C4-2B (cell line): ENCODE data around the gene WBP2.
A peak's percentile ranks its signal among the peaks of the same experiment; 100 is the strongest.

Source experiments
- CTCF ChIP-seq: fragments of 450-650 bp; conservative IDR thresholded peaks from 2 replicates; pipeline ENCODE4 v1.5.1; 2017; ENCODE audit warnings: mild to moderate bottlenecking
- ZFX ChIP-seq: fragments of 450-650 bp; IDR thresholded peaks from 2 replicates; pipeline ENCODE4 v1.6.1; 2017

- TF ChIP-seq CTCF (no peak), ZFX (0 out of 2 replicates have a peak, but pooled peaks have one; percentile 20)
Measured at GRCh38 chr17:75872434-75873351, 17.6 kb upstream of the WBP2 start.
